Measurements from ENCODE around the gene TRIM7.
"Not testable (repeated sequence)": the region's sequence is repeated elsewhere in the genome, so short reads cannot be mapped to it uniquely, and the experiment has no call there.

The TRIM7 gene

DNA sequence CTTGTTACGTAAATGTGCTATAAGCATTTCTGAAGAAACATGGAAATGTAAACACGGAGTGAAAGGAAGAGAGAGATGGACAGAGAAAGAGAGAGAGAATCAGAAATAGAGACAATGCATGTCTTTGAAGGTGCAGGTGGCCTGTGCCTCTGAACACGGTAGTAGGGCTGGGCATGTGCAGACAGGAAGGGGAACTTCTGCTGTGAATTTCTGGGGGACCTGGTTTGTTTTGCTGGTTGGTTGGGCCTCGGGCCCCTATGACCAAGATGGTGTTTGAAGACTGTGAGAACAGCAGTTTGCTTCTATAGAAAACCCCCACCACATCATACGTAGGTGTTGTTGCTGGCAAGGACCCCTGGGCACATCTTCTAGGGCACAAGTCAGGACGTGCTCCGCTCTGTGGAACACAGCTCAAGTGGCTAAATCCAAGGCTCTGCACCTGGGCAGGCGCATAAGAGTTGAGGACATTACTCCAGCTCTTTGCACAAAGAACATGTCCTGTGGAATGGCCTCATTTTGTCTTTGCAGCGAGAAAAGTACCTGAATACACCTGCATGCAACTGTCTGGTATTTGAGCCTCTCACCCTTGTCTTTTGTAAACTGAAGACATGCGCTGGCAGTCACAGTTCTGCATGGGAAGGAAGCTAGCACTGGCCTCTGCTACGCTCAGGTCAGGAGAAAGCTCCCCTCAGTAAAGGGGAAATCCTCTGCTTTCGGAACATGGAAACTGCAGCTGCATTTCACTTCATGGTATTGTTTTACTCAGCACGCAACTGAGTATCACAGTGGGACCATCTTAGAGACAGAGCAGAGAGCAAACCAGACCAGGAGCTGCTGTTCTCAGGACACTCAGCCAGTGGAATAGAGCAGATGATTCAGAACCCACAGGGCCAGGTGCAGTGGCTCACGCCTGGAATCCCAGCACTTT, 54.9 kb downstream of the TRIM7 start:
- no peak for DNase-seq (ENCODE audit: low spot score)

DNA sequence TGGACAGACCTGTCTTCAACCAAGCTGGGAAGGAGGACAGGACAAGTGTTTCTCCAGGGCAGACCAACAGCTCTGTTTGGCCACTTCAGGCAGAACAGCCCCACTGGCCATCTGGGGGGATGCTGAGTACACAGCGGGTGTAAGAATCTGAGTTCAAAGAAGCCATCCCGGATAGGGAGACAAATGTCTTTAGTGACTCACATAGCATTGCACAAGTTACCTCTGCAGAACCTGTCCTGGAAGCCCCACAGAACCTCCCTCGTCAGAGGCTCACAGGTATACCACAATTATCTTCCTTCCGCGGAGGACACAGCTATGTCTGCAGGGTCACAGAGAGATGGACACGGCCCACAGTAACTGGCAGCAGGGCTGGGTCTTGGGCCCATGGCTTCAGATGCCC, 55.6 kb downstream of the TRIM7 start:
- no peak for DNase-seq (ENCODE audit: low spot score)

DNA sequence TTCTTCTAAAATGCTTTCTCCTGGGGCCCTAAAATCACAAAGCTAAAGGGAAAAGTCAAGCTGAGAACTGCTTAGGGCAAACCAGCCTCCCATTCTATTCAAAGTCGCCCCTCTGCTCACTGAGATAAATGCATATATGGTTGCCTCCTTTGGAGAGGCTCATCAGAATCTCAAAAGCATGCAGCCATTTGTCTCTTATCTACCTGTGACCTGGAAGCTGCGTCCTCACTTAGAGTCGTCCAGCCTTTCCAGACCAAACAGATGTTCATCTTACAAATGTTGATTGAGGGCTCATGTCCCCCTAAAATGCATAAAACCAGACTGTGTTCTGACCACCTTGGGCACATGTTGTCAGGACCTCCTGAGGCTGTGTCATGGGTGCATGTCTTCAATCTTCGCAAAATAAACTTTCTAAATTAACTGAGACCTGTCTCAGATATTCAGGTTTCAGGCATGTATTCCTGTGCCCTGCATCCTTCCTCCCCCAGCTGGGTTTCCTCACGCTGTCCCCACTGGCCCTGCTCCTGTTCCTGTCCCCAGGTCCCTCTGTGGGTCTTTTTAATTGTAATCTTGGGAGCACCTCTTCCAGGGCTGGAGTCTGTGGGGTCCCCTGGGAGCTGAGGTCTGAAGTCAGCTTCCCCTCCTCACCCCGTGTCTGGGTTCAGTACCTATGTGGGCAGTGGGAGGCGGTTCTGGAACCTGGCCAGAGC, 57.9 kb downstream of the TRIM7 start, which contains the start of gene OR2V2:
OR2V2 (plus strand) TSS at position 660 of the 710 bp plus-strand sequence. CDS start 7,357 bp downstream, outside the sequence.
- not testable (repeated sequence) for DNase-seq (ENCODE audit: low spot score)

DNA sequence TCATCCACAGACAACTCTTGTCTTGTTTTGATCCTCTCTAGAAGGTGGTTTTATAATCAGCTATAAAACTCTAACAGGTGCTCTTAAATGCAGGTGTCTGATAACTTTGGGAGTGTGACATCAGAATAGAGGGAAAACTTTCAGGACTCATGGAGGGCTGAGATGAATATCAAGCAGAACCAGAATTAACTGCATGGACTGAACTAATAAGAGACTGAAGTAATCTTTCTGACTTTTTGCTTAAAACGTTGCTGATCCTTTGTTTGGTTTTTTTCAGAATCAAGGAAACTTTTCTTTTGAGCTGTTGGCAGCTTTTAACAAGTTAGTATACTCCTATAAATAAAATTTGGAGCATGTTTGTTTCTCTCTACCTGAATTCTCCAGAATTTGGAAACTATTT, 59.9 kb downstream of the TRIM7 start:
- no peak for DNase-seq (ENCODE audit: low spot score)

Measured in Ammon's horn (tissue), 1 donor.